ENCODE data around the gene PARVG.

Gene PARVG

DNA sequence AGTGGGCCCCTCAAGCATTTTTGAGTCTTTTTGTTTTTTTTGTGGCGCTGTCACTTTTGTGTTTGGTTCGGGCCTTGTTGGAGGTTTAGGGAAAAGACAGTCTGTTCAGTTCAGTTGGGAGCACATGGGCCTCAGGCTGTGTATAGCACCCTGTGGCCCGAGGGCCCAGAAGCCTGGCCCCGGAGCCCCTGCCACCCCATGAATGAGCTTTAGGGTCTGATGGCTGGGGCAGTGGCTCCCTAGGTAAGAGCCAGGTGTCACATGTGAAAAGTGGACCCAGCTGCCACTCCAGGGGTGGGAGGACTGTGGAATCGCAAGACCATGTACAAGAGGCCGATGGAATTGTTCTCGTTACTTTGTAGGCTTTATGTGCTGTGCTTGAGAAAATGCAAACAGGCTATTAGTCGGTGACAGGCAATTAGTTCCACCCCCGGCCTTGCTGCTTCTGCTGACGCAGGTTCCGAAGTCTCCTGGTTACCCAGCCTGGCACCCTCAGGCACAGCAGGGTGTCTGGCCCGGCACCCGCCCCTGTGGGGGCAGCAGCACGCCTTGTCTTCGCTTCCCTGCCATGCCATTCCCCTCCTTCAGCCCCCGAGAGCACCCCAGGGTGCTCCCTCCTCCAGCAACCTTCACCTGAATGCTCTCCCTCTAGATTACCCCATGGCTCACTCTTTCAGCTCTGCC lies 38.2 kb upstream of the PARVG start:
- no peak overlapping the region for H3K4me2 ChIP-seq (ENCODE audit: low read length)
- TF ChIP-seq EZH2phosphoT487 (IDR thresholded peaks at IDR 0.05; ENCODE audit: borderline replicate concordance, low read length), result no peak
- TF ChIP-seq, protein P1, sequence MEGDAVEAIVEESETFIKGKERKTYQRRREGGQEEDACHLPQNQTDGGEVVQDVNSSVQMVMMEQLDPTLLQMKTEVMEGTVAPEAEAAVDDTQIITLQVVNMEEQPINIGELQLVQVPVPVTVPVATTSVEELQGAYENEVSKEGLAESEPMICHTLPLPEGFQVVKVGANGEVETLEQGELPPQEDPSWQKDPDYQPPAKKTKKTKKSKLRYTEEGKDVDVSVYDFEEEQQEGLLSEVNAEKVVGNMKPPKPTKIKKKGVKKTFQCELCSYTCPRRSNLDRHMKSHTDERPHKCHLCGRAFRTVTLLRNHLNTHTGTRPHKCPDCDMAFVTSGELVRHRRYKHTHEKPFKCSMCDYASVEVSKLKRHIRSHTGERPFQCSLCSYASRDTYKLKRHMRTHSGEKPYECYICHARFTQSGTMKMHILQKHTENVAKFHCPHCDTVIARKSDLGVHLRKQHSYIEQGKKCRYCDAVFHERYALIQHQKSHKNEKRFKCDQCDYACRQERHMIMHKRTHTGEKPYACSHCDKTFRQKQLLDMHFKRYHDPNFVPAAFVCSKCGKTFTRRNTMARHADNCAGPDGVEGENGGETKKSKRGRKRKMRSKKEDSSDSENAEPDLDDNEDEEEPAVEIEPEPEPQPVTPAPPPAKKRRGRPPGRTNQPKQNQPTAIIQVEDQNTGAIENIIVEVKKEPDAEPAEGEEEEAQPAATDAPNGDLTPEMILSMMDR (IDR thresholded peaks at IDR 0.05; ENCODE audit: low read depth, low read length, poor library complexity, severe bottlenecking), result no peak

DNA sequence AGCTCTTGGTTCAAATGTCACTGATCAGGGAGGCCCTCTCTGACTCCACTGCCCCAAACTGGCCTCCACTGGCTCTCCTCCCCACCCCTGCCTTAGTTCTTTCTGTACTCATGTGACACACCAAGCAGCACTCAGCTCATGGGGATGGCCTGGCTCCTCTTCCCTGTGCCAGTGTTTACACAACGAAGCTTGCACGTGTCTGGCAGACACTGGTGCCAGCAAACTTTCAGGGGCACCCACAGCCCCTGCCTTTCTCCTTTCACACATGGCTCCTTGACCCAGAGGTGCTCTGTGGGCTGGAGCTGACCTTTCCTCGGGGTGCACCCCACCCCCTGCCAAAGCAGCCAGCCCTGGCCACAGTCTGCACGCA lies 37.6 kb upstream of the PARVG start:
- Histone ChIP-seq H3K27me3 (ENCODE audit: control insufficient read depth, low read length) (no peaks in the 10 kb centered on the region), H3K27ac (ENCODE audit: low read depth, low read length) (no peak overlapping the region), H3K4me2 (ENCODE audit: low read length) (no peak overlapping the region), H3K4me3 (ENCODE audit: low read length) (no peak overlapping the region), H3K79me2 (ENCODE audit: control insufficient read depth, low read length) (no peaks in the 10 kb centered on the region), H3K9me2 (replicated peaks; ENCODE audit: control insufficient read depth, low read length) (no peaks in the 10 kb centered on the region), H3K9me3 (ENCODE audit: control insufficient read depth, insufficient read depth, low read length) (no peaks in the 10 kb centered on the region), H3K4me1 (ENCODE audit: control insufficient read depth, low read length) (no peaks in the 10 kb centered on the region), H4K20me1 (ENCODE audit: control insufficient read depth, insufficient read depth, low read depth, low read length) (no peaks in the 10 kb centered on the region), H3K36me3 (ENCODE audit: control insufficient read depth, low read length) (no peaks in the 10 kb centered on the region), H3F3A (ENCODE audit: control insufficient read depth, insufficient read depth) (no peaks in the 10 kb centered on the region)
- TF ChIP-seq, protein P1 (IDR thresholded peaks at IDR 0.05; ENCODE audit: low read depth, low read length, poor library complexity, severe bottlenecking), result no peak
- TF ChIP-seq EZH2phosphoT487 (IDR thresholded peaks at IDR 0.05; ENCODE audit: borderline replicate concordance, low read length), result no peak

More for the DNA sequence above, 38.2 kb upstream of the PARVG start:
- no peak overlapping the region for H3K4me3 ChIP-seq (ENCODE audit: low read length)
- no peaks in the 10 kb centered on the region for H3K36me3 ChIP-seq (ENCODE audit: control insufficient read depth, low read length)
- no peaks in the 10 kb centered on the region for H3K4me1 ChIP-seq (ENCODE audit: control insufficient read depth, low read length)
- H3K9me3 ChIP-seq (ENCODE audit: control insufficient read depth, insufficient read depth, low read length), result no peaks in the 10 kb centered on the region
- no peak overlapping the region for H3K27ac ChIP-seq (ENCODE audit: low read depth, low read length)
- H3K27me3 ChIP-seq (ENCODE audit: control insufficient read depth, low read length), result no peaks in the 10 kb centered on the region
- no peaks in the 10 kb centered on the region for H3K9me2 ChIP-seq (replicated peaks; ENCODE audit: control insufficient read depth, low read length)
- no peaks in the 10 kb centered on the region for H3K79me2 ChIP-seq (ENCODE audit: control insufficient read depth, low read length)
- H3F3A ChIP-seq (ENCODE audit: control insufficient read depth, insufficient read depth), result no peaks in the 10 kb centered on the region
- no peaks in the 10 kb centered on the region for H4K20me1 ChIP-seq (ENCODE audit: control insufficient read depth, insufficient read depth, low read depth, low read length)

DNA sequence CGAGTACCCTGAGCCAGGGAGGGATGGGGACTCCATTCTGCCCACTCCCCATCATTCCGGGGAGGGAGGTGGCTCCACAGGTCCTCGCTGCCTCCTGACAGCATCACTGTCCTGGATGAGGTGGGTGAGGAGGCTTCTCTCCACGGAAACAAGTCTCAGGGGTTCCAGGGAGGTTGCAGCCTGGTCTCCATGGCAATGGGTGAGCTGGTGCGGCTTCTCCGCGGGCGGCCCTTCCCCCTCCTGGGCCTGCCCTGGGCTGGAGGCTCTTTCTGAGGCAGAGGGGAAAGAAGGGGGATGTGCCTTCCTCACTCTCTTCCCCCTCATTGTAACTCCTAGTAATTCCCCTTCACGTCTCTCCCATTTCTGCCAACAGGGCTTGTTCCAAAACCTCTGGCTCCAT lies 37.1 kb upstream of the PARVG start:
- no peaks in the 10 kb centered on the region for H3K9me3 ChIP-seq (ENCODE audit: control insufficient read depth, insufficient read depth, low read length)
- no peak overlapping the region for H3K27ac ChIP-seq (ENCODE audit: low read depth, low read length)
- no peaks in the 10 kb centered on the region for H3K4me1 ChIP-seq (ENCODE audit: control insufficient read depth, low read length)
- H4K20me1 ChIP-seq (ENCODE audit: control insufficient read depth, insufficient read depth, low read depth, low read length), result no peaks in the 10 kb centered on the region
- no peaks in the 10 kb centered on the region for H3K79me2 ChIP-seq (ENCODE audit: control insufficient read depth, low read length)
- TF ChIP-seq, protein P1 (IDR thresholded peaks at IDR 0.05; ENCODE audit: low read depth, low read length, poor library complexity, severe bottlenecking), result no peak
- TF ChIP-seq EZH2phosphoT487 (IDR thresholded peaks at IDR 0.05; ENCODE audit: borderline replicate concordance, low read length), result no peak
- H3F3A ChIP-seq (ENCODE audit: control insufficient read depth, insufficient read depth), result no peaks in the 10 kb centered on the region
- no peak overlapping the region for H3K4me3 ChIP-seq (ENCODE audit: low read length)
- H3K36me3 ChIP-seq (ENCODE audit: control insufficient read depth, low read length), result no peaks in the 10 kb centered on the region
- no peaks in the 10 kb centered on the region for H3K9me2 ChIP-seq (replicated peaks; ENCODE audit: control insufficient read depth, low read length)
- H3K27me3 ChIP-seq (ENCODE audit: control insufficient read depth, low read length), result no peaks in the 10 kb centered on the region
- no peak overlapping the region for H3K4me2 ChIP-seq (ENCODE audit: low read length)
